HEK293T (cell line): ENCODE results near the gene GPBAR1.

Experiments used
- BHLHE40 ChIP-seq: fragments of 450-650 bp; IDR thresholded peaks from 2 replicates; pipeline ENCODE4 v1.6.1; 2016; ENCODE audit warnings: mild to moderate bottlenecking, moderate library complexity, borderline replicate concordance
- CTBP1 ChIP-seq: fragments of 450-650 bp; IDR thresholded peaks from 2 replicates; pipeline ENCODE4 v1.6.1; 2016; ENCODE audit warnings: borderline replicate concordance
- ELF4 ChIP-seq: fragments of 450-650 bp; IDR thresholded peaks from 2 replicates; pipeline ENCODE4 v1.6.1; 2017; ENCODE audit warnings: antibody characterized with exemption
- FOXA1 ChIP-seq: fragments of 450-650 bp; IDR thresholded peaks from 2 replicates; pipeline ENCODE4 v1.6.1; 2016; ENCODE audit warnings: mild to moderate bottlenecking
- FOXK2 ChIP-seq: fragments of 450-650 bp; IDR thresholded peaks from 2 replicates; pipeline ENCODE4 v1.6.1; 2016; ENCODE audit warnings: mild to moderate bottlenecking
- HDGF ChIP-seq: fragments of 450-650 bp; IDR thresholded peaks from 2 replicates; pipeline ENCODE4 v1.6.1; 2017; ENCODE audit warnings: antibody characterized with exemption, borderline replicate concordance
- L3MBTL2 ChIP-seq: fragments of 450-650 bp; conservative IDR thresholded peaks from 2 replicates; pipeline ENCODE4 v1.6.1; 2016; ENCODE audit warnings: mild to moderate bottlenecking
- LEF1 ChIP-seq: fragments of 450-650 bp; IDR thresholded peaks from 2 replicates; pipeline ENCODE4 v1.6.1; 2017; ENCODE audit warnings: mild to moderate bottlenecking, borderline replicate concordance
- NFRKB ChIP-seq: fragments of 450-650 bp; IDR thresholded peaks from 2 replicates; pipeline ENCODE4 v1.6.1; 2016; ENCODE audit warnings: mild to moderate bottlenecking, moderate library complexity
- PKNOX1 ChIP-seq: fragments of 450-650 bp; IDR thresholded peaks from 2 replicates; pipeline ENCODE4 v1.6.1; 2016
- SP1 ChIP-seq: fragments of 450-650 bp; IDR thresholded peaks from 2 replicates; pipeline ENCODE4 v1.6.1; 2017
- SUZ12 ChIP-seq: fragments of 450-650 bp; IDR thresholded peaks from 2 replicates; pipeline ENCODE4 v1.6.1; 2016; ENCODE audit warnings: mild to moderate bottlenecking
- TARDBP ChIP-seq: fragments of 450-650 bp; IDR thresholded peaks from 2 replicates; pipeline ENCODE4 v1.6.1; 2016
- ZNF384 ChIP-seq: fragments of 450-650 bp; IDR thresholded peaks from 2 replicates; pipeline ENCODE4 v1.6.1; 2016

GRCh38 chr2:218292048-218293014 is 31.5 kb downstream of the GPBAR1 start, which contains the start of gene TMBIM1:
- TF ChIP-seq HDGF (no peak), SUZ12 (no peak), BHLHE40 (no peak), CTBP1 (no peak), LEF1 (no peak), FOXK2 (no peak), SP1 (no peak), PKNOX1 (no peak), L3MBTL2 (no peak), FOXA1 (no peak), ZNF384 (no peak), ELF4 (no peak), TARDBP (no peak), NFRKB (no peak)
